Pancreas (tissue), 10 donors: ENCODE measurements around the gene SLIT1. TPM values are rescaled to one million over a fixed set of nuclear protein-coding genes. Genes with fewer than 3 reads are reported as not detected.
A peak's percentile ranks its signal among the peaks of the same experiment; 100 is the strongest.

Source experiments
- ATAC-seq, 4 donors: fragments of 200-7000 bp; cut with Tn5 transposase; one replicate each; pipeline versions ENCODE4 v1.8.0 to v1.9.1; 2020; ENCODE audit warnings: mild to moderate bottlenecking in 4 of 4, moderate library complexity in 4 of 4
- DNase-seq, 6 donors: peaks; one replicate each; pipeline ENCODE4 v3.0.0-alpha.2; 2020
- FAIRE-seq: peaks from 2 replicates; lab custom pipeline; 2012; peaks lifted over from hg19 to GRCh38; lab: Jason Lieb, UNC
- H3K27ac ChIP-seq, 4 donors: fragments of 200-600 bp; sonication (generic); 1 replicate in 3 of 4; 2 replicates in 1 of 4; pipeline versions ENCODE4 v1.5.0 to v1.8.0; 2020
- H3K27me3 ChIP-seq, 4 donors: fragments of 200-600 bp; one replicate each; pipeline ENCODE4 v1.8.0; 2021
- H3K36me3 ChIP-seq, 3 donors: fragments of 200-600 bp; sonication (generic) in 1 of 3; one replicate each; pipeline versions ENCODE4 v1.5.0 to v1.8.0; 2020 to 2021
- H3K4me1 ChIP-seq, 3 donors: fragments of 200-600 bp; one replicate each; pipeline ENCODE4 v1.8.0; 2021
- H3K4me3 ChIP-seq, 4 donors: fragments of 200-600 bp; sonication (generic) in 2 of 4; one replicate each; pipeline versions ENCODE4 v1.5.0 to v1.8.0; 2020 to 2021
- H3K9me3 ChIP-seq, 4 donors: fragments of 200-600 bp; one replicate each; pipeline ENCODE4 v1.8.0; 2021
- WGBS, 2 donors: extraction: QIAGEN DNeasy Blood & Tissue Kit; methylation state at CpG; one replicate each; pipeline ENCODE4 v1.1.7; 2013; 5-methylcytosine and 5-hydroxymethylcytosine counted together
- intact Hi-C, 3 donors: fragments of 100-400 bp; cut with DNase I; formaldehyde crosslinking; loops; one replicate each; pipeline versions ENCODE4 v1.11.1 to v1.14.2; 2022
- polyA plus RNA-seq, 2 donors: library from polyadenylated mRNA; stranded (reverse); fragments of 200-250 nt; gene quantifications; one replicate each; pipeline ENCODE4 v1.2.3, GENCODE V29; 2013
- total RNA-seq, 6 donors: library from RNA; stranded (reverse); fragmentation: NEBNext Ultra II Directional in 4 of 6; extraction: Animal tissue kit (Norgen Biotek cat#: 25700) in 4 of 6; gene quantifications; one replicate each; pipeline versions ENCODE4 v1.2.1 to v1.2.4, GENCODE V29; 2021 to 2023
- TF ChIP-seq, protein P1 (sequence below), 4 donors: fragments of 200-600 bp; sonication (generic) in 3 of 4; IDR thresholded peaks; one replicate each; pipeline versions ENCODE4 v1.5.0 to v1.8.0; 2021; ENCODE audit warnings: antibody characterized with exemption in 4 of 4
- donor health status: healthy with polysubstance abuse.
- donor health status: DM: no; HTN: no; CAD: no; lungs with moderate emphysema.
- donor health status: DM: no; HTN: no; CAD: no.
- donor health status: control.
- donor health status: control.
- donor health status: Bipolar disorder and iron deficiency.
- donor health status: DM: yes; HTN: yes; CAD: no.
- donor health status: DM: no; HTN: no; CAD: no.
- donor health status: DM: no; HTN: no; CAD: no.
- donor health status: DM: yes; HTN: yes; CAD: no.

SLIT1 gene
- total and polyA plus RNA-seq, 8 donors: 0.23 to 2.8 (median 0.89) TPM

DNA sequence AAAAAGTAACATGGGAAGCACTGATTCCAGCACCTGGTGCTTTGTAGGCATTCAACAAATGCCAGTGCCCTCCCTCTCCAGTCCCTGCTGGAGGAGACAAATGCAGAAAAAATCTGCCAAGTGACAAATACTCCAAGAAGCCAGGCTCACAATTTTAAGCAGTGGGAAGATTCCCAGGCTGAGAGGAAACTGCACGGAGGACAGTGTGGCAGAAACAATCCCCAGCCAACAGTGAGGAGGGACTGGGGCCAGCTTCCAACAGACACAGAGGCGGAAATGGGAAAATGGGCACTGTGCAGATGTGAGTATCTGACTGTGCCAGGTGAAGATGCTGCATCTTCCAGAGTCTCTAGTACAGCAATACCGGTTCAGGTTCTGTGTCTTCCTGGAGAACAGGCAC, 106.3 kb downstream of the SLIT1 start:
- FAIRE-seq (no peak), ATAC-seq (no peak), DNase-seq (no peak)
- TF ChIP-seq, protein P1, sequence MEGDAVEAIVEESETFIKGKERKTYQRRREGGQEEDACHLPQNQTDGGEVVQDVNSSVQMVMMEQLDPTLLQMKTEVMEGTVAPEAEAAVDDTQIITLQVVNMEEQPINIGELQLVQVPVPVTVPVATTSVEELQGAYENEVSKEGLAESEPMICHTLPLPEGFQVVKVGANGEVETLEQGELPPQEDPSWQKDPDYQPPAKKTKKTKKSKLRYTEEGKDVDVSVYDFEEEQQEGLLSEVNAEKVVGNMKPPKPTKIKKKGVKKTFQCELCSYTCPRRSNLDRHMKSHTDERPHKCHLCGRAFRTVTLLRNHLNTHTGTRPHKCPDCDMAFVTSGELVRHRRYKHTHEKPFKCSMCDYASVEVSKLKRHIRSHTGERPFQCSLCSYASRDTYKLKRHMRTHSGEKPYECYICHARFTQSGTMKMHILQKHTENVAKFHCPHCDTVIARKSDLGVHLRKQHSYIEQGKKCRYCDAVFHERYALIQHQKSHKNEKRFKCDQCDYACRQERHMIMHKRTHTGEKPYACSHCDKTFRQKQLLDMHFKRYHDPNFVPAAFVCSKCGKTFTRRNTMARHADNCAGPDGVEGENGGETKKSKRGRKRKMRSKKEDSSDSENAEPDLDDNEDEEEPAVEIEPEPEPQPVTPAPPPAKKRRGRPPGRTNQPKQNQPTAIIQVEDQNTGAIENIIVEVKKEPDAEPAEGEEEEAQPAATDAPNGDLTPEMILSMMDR (IDR thresholded peaks at IDR 0.05): no peak
- H3K9me3 ChIP-seq: no peaks in the 10 kb centered on the region
- 53 to 74% methylated on average over 3 of the region's 3 CpGs for WGBS, 2 donors
- H3K36me3 ChIP-seq: no peaks in the 10 kb centered on the region
- intact Hi-C loops: loop anchor here in 2 of 3 donors (10.0 kb wide), 2 partner anchors 155 to 285 kb away; no protein-coding TSS in a partner anchor
- no peak overlapping the region for H3K4me3 ChIP-seq
- no peak overlapping the region for H3K27ac ChIP-seq
- H3K27me3 ChIP-seq: peaks cover 0 to 4% (median 0%) of the 10 kb centered on the region in 4 donors
- no peaks in the 10 kb centered on the region for H3K4me1 ChIP-seq

DNA sequence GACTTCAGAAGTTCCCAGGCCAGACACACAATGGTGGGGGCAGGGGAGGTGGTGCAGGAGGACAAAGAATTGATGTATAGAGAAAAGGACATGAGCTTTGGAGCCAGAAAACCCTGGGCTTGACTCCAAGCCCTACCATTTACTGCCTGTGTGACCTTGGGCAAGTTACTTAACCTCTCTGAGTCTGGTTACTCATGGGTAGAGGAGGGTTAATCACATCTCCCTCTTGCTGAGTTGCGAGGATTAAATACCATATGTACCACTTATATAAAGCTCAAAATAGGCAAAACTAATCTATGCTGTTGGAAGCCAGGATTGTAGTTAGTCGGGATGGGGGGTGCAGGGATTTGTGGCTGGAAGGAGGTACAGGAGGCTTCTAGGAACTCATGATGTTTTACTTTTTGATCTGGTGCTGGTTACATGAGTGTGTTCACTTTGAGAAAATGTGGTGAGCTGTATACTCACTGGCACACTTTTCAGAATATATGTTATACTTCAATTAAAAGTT, 106.8 kb downstream of the SLIT1 start:
- ATAC-seq (no peak), DNase-seq (no peak), FAIRE-seq (no peak)
- Histone ChIP-seq H3K27ac (no peak overlapping the region), H3K4me3 (no peak overlapping the region), H3K4me1 (no peaks in the 10 kb centered on the region), H3K9me3 (no peaks in the 10 kb centered on the region), H3K27me3 (peaks cover 0 to 4% (median 0%) of the 10 kb centered on the region in 4 donors), H3K36me3 (no peaks in the 10 kb centered on the region)
- intact Hi-C loops: loop anchor here in 2 of 3 donors (10.0 kb wide), 2 partner anchors 156 to 286 kb away; no protein-coding TSS in a partner anchor
- 60 to 72% methylated on average over 2 of the region's 2 CpGs for WGBS, 2 donors
- TF ChIP-seq, protein P1 (IDR thresholded peaks at IDR 0.05): no peak

DNA sequence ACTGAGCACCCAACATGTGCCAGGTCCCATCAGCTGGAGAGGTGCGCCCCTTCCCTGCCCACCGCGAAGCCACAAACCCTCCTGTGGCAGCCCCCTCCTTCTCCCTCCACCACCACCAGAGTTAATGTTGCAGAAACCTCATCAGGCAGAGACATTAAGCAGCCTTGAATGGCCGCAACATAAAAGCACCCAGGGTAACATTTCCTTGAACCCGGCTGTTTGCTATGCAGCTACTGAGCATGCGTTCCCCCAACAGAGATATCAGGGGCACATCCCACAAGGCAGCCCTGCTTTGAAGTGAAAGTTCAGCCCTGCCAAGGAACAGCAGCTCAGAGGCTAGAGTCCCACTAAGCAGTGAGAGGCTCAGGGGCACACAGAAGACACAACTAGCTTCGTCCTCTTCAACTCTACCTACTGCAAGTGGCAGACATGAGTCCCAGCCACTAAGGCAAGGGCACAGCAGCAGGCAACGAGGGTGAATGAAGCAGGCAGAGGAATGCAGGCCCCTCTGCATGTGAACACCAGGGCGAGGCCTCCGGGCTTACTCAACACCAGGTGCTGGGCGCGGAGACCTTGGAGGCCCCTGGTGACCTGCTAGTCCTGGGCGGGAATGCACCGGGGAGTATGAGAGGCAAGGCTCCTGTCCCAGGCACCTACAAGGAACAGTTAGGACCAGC, 107.4 kb downstream of the SLIT1 start:
- 60 to 69% methylated on average over 14 of the region's 14 CpGs for WGBS, 2 donors
- TF ChIP-seq, protein P1 (IDR thresholded peaks at IDR 0.05): no peak
- no peak overlapping the region for H3K27ac ChIP-seq
- H3K4me3 ChIP-seq: no peak overlapping the region
- intact Hi-C loops: loop anchor here in 2 of 3 donors (10.0 kb wide), 2 partner anchors 156 to 286 kb away; no protein-coding TSS in a partner anchor
- no peaks in the 10 kb centered on the region for H3K9me3 ChIP-seq
- ATAC-seq (no peak), DNase-seq (peak in 1 of 6 donors; percentile 39), FAIRE-seq (no peak)
- no peaks in the 10 kb centered on the region for H3K36me3 ChIP-seq
- peaks cover 0 to 4% (median 0%) of the 10 kb centered on the region in 4 donors for H3K27me3 ChIP-seq
- H3K4me1 ChIP-seq: no peaks in the 10 kb centered on the region

DNA sequence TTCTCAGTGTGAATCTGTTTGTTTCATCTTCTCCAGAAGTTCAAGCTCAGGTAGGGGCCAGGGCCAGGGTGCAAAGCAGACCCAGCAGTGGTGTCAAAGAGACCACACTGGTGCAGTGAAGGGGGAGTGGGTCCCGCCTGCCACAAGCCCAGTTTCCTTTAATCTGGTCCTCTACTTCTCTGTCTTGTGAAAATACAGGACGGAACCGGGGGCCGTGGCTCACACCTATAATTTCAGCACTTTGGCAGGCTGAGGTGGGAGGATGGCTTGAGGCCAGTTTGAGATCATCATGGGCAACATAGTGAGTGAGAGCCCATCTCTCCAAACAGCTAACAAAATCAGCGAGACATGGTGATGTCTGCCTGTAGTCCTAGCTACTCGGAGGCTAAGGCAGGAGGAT, 109.0 kb downstream of the SLIT1 start:
- no peak for DNase-seq
- TF ChIP-seq, protein P1 (IDR thresholded peaks at IDR 0.05): no peak
- H3K27ac ChIP-seq: no peak overlapping the region
- H3K4me1 ChIP-seq: no peaks in the 10 kb centered on the region
- peaks cover 0 to 4% (median 0%) of the 10 kb centered on the region in 4 donors for H3K27me3 ChIP-seq
- 51 to 60% methylated on average over 6 of the region's 6 CpGs for WGBS, 2 donors
- intact Hi-C loops: loop anchor here in 2 of 3 donors (10.0 kb wide), 2 partner anchors 158 to 288 kb away; no protein-coding TSS in a partner anchor
- H3K4me3 ChIP-seq: no peak overlapping the region
- no peaks in the 10 kb centered on the region for H3K36me3 ChIP-seq
- H3K9me3 ChIP-seq: no peaks in the 10 kb centered on the region
- ATAC-seq: no peak
- no peak for FAIRE-seq
